HG03103 (cell line): ENCODE results near the gene GSTO1.
"Not testable (repeated sequence)": the region's sequence is repeated elsewhere in the genome, so short reads cannot be mapped to it uniquely, and the experiment has no call there.

Experiments
- ATAC-seq: cut with Tn5 transposase; IDR thresholded peaks from one replicate; pipeline ENCODE4 v1.9.1; 2021; ENCODE audit warnings: low read depth; ENCODE audit not compliant: unreplicated experiment

Gene GSTO1

DNA sequence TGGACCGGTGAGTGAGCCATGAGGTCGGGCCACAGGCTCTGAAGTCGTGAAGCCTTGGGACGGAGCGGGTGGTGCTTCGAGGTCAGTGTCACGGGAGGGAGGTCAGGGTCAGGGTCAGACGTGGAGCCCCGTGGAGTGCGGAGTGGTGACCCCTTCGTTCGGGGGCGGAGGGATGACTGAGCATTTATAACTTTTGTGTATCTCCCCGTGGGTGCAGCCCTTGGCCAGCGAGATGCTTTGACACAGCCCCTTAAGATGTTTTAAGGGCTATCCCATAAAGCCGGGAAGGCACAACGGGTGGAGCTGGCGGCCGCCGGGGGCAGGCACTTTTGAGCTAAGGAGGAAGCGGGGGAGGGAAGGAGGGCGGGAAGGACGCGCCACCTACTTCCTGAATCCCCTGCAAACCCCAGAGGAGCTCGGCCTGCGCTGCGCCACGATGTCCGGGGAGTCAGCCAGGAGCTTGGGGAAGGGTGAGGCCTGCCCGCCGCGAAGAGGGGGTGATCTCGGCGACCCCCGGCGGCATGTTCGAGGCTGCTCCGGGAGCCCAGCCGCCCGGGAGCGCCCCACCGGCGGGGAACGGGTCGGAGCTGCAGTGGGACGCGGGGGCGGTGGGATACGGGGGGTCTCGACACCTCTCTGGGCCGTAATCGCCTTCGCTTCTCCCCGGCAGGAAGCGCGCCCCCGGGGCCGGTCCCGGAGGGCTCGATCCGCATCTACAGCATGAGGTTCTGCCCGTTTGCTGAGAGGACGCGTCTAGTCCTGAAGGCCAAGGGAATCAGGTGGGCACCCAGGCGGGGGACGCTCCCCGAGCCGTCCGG, at the start of gene GSTO1:
Gene GSTO1, plus strand, starts transcription at position 400 of the 818 bp plus-strand sequence. Its CDS starts 37 bp downstream, at position 437.
- ATAC-seq, result peak; percentile 83

DNA sequence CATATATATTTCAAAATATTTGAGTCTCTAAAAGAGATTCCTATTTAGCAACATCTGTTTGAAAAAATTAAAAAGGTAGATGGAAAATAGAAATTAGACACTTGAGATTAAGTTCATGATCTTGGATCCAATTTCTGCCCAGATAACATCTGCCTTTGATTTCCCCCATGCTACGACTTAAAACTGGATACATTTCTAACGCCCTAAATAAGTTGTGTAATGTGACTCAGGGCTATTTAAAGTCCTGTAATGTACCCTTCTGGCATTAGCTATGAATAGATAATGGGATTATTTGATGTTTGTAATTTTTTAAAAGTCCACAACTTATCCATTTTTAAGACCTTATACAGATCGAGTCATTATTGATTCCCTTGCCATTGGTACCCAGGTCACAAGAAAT, 46.0 kb upstream of the GSTO1 start:
- no peak for ATAC-seq

DNA sequence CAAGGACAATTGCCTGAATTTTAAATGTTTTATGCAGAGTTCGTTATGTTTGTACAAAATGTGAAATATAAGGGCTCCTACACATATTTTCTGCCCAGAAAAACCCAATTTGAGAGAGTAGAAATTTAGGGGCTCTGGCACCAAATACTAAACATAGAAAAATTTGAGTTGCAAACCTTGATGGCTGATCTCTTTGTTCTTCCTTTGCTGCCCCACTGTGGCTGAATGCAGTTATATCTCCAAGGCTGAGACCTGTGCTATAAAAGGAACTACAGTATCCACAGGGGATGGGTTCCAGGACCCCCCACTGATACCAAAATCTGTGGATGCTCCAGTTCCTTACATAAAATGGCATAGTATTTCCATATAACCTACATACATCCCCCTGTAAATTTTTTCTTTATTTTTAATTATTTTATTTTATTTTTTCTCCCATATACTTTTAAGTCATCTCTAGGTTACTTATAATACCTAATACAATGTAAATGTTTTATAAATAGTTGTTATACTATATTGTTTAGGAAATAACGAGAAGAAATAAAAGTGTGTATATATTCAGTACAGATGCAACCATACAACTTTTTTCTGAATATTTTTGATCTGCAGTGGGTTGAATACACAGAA, 45.0 kb upstream of the GSTO1 start:
- ATAC-seq, result no peak

DNA sequence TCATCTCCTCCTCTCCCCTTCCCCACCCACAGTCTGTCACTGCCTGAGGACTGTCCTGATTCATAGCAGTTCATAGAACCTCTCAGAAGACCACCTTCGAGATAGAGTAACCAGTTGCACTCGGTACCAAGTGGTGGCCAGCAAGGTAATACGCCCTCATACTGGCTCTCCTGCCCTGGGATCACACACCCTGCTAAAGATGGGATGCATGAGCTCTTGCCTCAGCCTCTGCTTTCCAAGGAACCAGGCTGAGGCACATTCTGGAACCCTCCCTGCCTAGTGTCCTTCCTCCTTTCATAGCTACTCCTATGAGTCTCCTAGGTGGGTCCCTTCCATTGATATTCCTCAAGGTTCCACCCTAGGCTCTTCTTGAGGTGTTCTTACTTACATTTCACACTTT, 38.1 kb upstream of the GSTO1 start:
- ATAC-seq, result no peak

DNA sequence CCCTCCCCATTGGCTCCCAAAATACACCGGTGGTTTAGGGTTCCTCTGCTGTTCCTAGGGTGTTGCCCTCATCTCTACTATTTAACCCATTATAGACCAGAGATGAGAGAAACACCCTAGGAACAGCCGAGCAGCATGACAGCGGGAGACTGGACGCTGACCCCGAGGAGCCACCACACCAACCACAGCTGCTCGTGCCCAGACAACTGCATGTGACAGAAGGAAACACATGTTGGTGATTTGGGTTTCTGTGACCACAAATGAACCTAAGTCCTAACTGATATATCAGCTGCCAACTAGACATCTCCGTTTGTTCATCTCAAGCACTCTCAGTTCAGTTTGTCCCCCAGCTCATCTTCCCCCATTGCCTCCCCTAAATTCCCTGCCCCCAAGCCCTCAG, 35.9 kb upstream of the GSTO1 start:
- ATAC-seq, result no peak

DNA sequence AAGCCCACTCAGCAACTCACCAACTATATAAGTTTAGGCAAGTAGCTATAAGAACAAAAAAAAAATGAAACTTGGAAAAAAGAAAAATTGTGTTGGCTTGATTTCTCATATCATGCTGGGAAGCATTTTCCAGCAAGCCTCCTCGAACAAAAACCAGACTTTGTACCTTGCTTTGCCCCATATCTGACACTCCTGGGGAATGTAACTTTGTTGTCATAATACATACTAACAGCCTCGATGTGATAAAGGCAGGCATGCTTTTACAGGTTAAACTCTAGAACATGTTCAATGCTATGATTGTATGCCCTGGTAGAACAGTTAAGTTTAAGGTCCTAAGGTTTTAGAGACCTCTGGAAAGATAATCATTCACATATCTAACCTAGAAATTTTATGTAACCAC, 34.2 kb upstream of the GSTO1 start:
- no peak for ATAC-seq

DNA sequence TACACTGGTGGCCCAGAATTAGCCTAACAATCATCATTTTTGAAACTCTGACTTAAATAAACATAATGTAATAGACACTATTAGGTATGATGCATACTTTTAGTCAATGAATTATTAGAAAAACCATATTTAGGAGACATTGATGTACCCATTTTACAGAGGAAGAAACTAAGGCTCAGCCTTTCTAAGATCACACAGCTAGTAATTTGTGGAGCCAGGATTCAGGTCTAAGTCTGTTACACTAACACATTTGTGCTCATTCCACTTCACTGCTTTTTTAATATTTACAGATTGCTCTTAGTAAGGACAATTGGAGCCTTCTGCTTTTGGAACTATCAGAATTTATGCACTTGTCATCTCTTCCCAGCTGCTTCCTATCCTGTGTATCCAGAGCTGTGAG, 31.4 kb upstream of the GSTO1 start:
- ATAC-seq, result no peak

DNA sequence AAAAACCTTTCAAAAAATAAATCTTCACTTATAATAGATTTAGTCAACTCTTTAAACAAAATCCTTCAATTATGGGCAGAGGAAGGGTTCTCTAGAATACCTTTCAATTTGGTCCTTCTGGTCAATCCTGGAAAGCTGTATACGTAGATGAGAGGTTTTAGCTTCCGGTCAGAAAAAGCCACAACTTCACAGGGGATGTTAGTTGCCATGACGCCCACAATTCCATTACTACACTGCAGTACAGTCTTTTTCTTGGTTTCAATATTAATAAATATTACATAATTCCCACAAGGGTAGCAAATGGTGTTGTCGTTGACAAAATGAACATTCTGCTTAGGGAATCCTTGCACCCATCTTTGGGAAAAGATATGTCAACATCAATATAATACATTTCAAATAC, 24.2 kb upstream of the GSTO1 start:
- no peak for ATAC-seq

DNA sequence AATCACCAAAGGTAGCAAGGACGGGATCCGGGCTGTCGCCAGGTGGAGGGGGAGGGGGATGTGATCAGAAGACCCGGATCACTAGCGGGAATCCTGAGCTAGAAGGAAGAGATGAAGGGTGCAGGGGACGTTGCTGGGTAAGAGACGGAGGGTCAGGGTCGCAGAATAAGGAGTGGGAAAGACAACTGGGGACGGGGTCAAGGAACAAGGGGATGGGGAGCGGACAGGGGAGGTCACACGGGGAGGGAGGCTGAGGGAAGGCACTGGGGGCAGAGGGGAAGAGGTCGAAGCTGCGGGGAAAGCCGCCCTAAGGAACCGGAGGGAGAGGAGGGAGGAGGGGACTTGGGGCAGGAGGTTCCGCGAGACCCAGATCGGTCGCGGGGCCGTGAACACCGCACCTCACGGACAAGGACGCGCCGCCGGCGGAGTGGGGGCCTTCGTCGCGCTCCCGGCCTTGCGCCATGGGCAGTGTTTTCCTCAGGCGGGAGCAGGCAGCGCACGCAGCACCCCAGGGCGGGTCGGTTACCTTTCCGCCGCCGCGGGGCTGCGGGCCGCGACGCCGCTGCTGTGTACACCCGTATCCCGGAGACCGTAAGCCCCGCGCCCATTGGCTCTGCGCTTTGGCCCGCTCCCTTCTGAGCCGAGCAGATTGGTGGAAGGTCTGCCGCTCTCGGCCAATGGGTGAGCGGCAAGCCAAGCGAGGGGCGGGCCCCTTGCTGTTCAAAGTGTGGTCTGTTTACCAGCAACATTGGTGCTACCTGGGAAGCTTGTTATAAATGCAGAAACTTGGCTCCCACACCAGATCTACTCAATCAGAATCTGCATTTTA, 22.7 kb upstream of the GSTO1 start, which contains the start of gene CFAP43:
Gene CFAP43, minus strand, starts transcription at position 581 of the 829 bp plus-strand sequence. Its CDS starts 118 bp downstream, at position 463.
- ATAC-seq, result peak; percentile 100

DNA sequence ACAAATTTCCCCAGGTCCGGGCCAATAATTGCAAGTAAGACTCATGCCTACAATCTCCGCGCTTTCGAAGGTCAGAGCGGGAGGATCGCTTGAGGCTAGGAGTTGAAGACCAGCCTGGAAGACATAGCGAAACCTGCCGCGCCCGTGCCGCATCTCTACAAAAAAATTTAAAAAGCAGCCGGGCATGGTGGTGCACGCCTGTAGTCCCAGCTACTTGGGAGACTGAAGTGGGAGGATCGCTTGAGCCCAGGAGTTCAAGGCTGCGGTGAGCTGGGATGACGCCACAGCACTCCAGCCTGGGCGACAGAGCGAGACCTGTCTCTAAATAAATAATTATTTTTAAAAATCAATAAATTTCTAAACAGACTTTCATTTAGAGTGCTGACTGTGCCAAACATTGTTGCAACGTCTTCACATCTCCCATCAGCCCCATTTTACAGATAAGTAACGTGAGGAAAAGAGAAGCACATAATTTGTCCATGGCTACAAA, 22.0 kb upstream of the GSTO1 start:
- ATAC-seq, result peak; percentile 17

DNA sequence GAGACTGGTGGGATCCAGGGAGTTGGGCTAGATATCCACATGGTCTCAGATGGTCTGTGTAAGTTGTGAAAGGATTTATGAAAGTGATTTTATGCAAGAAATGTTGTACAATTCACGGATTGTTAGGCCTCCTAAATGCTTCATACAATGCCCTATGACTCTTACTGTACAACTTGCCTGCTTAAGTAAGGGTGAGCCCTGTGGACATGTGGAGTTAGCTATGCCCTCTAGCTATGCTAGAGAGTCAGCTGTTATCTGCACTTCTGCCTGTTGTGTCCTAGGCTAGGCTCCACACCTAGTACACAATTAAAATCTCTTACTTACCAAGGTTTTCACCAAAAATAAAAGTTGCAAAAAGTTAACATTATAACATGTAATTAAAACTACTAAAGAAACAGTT, 20.9 kb upstream of the GSTO1 start:
- no peak for ATAC-seq

DNA sequence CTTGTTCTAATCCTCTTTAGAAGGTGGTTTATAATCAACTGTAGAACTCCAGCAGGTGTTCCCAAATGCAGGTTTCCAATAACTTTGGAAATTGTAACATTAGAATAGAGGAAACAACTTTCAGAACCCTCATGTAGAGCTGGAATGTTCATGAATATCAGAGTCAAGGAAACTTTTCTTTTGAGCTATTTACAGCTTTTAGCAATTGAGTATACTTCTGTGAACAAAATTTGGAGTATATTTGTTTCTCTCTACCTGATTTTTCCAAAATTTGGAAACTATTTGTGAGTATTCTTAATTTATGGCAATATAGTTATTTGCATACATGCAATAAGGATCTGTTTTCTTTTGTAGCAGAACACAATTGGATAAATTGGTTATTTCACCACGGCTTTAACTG, 19.8 kb upstream of the GSTO1 start:
- no peak for ATAC-seq

DNA sequence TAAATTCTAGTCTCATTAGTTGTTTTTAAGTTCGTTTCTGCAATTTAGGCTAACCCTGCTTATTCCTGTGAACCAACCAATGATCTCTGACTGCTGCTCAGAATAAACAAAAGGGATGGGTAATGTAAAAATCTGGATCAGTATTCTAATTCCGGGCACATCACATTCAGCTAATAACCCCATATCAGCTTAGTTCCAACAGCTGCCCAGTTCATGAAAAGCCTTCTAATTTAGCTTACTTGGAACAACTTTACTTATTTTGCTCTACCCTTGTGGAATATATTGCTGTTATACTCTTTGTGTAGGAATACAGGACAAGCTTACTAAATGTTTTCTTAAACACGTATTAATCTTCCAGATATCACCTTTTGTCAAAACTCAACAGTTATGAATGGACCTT, 18.9 kb upstream of the GSTO1 start:
- no peak for ATAC-seq

DNA sequence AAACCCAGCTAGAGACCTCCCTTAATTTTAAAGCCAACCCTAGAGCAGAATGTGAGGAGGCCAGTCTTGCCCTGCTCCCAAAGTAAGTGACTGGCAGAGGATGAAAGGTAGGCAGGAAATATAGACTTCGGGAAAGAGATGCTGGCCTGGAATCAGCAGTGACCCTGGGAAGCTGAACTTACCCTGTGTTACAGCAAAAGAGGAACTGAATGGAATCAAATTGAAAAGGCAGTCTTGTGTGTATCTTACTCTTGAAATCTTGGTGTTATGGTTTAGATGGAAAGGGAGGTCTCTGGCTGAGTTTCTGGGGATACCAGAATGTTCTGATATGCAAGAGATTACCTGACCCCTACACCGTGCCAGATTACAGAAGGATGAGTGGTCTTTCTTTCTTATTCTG, 14.6 kb upstream of the GSTO1 start:
- ATAC-seq, result no peak

DNA sequence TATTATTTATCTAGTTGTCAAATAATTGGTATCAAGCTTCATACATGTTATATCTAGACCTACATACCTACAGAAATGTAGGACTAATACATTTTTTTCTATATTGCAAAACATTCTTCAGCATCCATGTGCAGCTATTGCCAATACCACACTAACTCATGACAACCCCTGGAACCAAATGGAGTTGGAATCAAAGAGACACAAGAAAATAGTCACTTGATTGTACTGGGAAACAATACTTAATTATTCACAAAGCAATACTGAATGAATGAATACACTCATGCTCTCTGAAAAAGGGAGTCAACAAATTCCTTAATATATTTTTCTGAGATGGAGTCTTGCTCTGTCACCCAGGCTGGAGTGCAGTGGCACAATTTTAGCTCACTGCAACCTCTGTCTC, 12.1 kb upstream of the GSTO1 start:
- ATAC-seq, result no peak

DNA sequence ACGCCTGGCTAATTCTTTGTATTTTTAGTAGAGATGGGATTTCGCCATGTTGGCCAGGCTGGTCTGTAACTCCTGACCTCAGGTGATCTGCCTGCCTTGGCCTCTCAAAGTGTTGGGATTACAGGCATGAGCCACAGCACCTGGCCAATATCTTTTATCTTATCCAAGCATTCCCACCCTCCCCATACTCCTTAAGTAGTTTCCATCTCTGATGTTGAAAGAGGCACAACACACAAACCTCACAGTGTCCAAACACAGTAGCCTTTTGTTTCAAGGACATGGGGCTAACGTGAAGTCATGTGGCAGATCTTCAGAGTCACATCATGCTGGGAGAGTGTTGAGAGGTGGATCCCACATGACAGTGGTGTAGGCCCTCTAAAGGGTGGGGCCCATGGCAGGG, 11.7 kb upstream of the GSTO1 start:
- ATAC-seq, result not testable (repeated sequence)

DNA sequence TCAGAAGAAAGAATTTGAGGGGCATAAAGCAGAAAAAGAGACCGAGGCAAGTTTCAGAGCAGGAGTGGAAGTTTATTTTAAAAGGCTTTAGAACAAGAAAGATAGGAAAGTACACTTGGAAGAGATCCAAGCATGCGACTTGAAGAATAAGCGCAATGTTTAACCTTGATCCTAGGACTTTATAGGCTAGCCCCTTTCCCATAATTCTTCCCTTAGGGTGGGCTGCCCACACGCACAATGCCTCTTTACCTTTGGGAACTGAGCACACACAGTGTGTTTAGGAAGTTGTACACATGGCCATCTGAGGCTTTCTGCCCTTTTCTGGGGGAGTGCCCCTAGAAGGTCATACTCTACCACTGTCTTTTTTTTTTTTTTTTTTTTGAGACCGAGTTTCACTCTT, 11.2 kb upstream of the GSTO1 start:
- no peak for ATAC-seq

DNA sequence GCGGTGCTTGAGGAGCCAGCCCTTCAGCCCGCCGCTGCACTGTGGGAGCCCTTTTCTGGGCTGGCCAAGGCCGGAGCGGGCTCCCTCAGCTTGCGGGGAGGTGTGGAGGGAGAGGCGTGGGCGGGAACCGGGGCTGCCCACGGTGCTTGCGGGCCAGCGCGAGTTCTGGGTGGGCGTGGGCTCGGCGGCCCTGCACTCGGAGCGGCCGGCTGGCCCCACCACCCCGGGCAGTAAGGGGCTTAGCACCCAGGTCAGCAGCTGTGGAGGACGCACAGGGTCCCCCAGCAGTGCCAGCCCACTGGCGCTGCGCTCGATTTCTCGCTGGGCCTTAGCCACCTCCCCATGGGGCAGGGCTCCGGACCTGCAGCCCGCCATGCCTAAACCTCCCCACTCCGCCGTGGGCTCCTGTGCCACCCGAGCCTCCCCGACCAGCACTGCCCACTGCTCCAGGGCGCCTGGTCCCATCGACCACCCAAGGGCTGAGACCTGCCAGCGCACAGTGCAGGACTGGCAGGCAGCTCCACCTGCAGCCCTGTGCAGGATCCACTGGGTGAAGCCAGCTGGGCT, 9.5 kb upstream of the GSTO1 start:
- no peak for ATAC-seq

DNA sequence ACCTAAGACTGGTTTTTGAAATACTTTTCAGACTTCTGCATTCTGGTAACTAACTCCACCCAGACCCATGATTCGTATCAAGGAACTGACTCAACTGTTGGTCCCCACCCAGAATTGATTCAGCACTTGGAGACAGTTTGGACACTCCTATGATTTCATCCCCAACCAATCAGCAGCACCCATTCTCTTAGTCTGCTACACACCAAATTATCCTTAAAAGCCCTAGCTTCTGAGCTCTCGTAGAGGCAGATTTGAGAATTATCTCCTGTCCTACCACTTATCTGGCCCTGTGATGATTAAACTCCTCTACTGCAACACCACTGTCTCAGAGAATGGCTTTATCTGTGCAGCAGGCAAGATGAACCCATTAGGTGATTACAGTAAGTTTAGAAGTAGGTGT, 7.7 kb upstream of the GSTO1 start:
- ATAC-seq, result no peak

DNA sequence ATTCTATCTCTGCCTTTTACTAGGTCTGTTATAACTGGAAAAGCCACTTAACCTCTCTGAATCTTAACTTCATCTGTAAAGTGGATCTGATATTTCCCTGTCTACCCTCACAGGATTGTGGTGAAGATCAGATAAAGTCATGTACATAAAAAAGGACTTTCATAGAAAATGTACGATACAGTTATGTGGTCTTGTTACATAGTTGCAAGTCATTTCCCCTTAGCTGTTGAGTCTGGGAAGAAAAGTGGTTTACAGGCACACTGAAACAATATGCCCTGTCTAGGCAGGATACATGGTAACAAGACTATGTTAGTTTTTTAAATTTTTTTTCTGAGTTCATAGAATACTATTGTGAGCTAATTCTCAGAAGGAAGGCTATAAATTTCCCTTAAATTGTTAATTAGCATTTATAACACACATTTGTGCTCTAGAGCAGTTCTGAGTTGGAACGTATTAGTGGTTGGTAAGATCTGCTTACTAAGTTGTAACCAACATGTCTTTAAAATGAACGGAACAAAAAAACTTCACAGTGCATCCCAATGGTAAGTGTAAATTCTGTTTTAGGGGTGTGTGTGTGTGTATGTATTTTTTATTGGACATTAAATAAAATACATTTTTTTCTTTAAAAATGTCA, 7.1 kb upstream of the GSTO1 start:
- ATAC-seq, result no peak
